ENCODE data around the gene FBXO34.

Gene FBXO34

GRCh38 chr14:55270832-55271571, at the start of gene FBXO34:
Gene FBXO34, plus strand, starts transcription at chr14:55271421. Its CDS starts 78,970 bp downstream, at chr14:55350391.
- peak; percentile 99 for DNase-seq (ENCODE audit: low read depth in 3 of 3)

GRCh38 chr14:55221968-55222367, 49.3 kb upstream of the FBXO34 start:
- no peak for DNase-seq (ENCODE audit: low read depth in 3 of 3)

GRCh38 chr14:55223364-55223763, 47.9 kb upstream of the FBXO34 start:
- DNase-seq (ENCODE audit: low read depth in 3 of 3) = no peak

- DNase-seq (ENCODE audit: low read depth in 3 of 3) = no peak
These were observed 43.0 kb upstream of the FBXO34 start for GRCh38 chr14:55228261-55228660.

GRCh38 chr14:55233591-55233990, 37.6 kb upstream of the FBXO34 start:
- no peak for DNase-seq (ENCODE audit: low read depth in 3 of 3)

GRCh38 chr14:55238019-55238680, 33.1 kb upstream of the FBXO34 start:
- DNase-seq (ENCODE audit: low read depth in 3 of 3) = no peak

- no peak for DNase-seq (ENCODE audit: low read depth in 3 of 3)
These were observed 31.9 kb upstream of the FBXO34 start for GRCh38 chr14:55239320-55239719.

- DNase-seq (ENCODE audit: low read depth in 3 of 3) = no peak
These were observed 30.6 kb upstream of the FBXO34 start for GRCh38 chr14:55240526-55241178.

- DNase-seq (ENCODE audit: low read depth in 3 of 3) = no peak
These were observed 29.5 kb upstream of the FBXO34 start for GRCh38 chr14:55241673-55242072.

GRCh38 chr14:55243386-55243785, 27.8 kb upstream of the FBXO34 start:
- no peak for DNase-seq (ENCODE audit: low read depth in 3 of 3)

- no peak for DNase-seq (ENCODE audit: low read depth in 3 of 3)
These were observed 27.4 kb upstream of the FBXO34 start for GRCh38 chr14:55243813-55244212.

- peak in 1 of 3 experiments; percentile 2 for DNase-seq (ENCODE audit: low read depth in 3 of 3)
These were observed 25.5 kb upstream of the FBXO34 start for GRCh38 chr14:55245657-55246268.

- DNase-seq (ENCODE audit: low read depth in 3 of 3) = no peak
These were observed 22.8 kb upstream of the FBXO34 start for GRCh38 chr14:55248411-55248810.

- no peak for DNase-seq (ENCODE audit: low read depth in 3 of 3)
These were observed 21.8 kb upstream of the FBXO34 start for GRCh38 chr14:55249423-55249822.

GRCh38 chr14:55253276-55253675, 17.9 kb upstream of the FBXO34 start:
- no peak for DNase-seq (ENCODE audit: low read depth in 3 of 3)

- DNase-seq (ENCODE audit: low read depth in 3 of 3) = no peak
These were observed 16.6 kb upstream of the FBXO34 start for GRCh38 chr14:55254581-55254980.

GRCh38 chr14:55255979-55256378, 15.2 kb upstream of the FBXO34 start:
- DNase-seq (ENCODE audit: low read depth in 3 of 3) = no peak

- no peak for DNase-seq (ENCODE audit: low read depth in 3 of 3)
These were observed 14.6 kb upstream of the FBXO34 start for GRCh38 chr14:55256586-55256985.

- DNase-seq (ENCODE audit: low read depth in 3 of 3) = no peak
These were observed 6.0 kb upstream of the FBXO34 start for GRCh38 chr14:55265197-55265596.

- no peak for DNase-seq (ENCODE audit: low read depth in 3 of 3)
These were observed 3.4 kb upstream of the FBXO34 start for GRCh38 chr14:55267820-55268219.

GRCh38 chr14:55271572-55272298, 514 bp downstream of the FBXO34 start:
- DNase-seq (ENCODE audit: low read depth in 3 of 3) = peak; percentile 15 to 45 (median 22)

GRCh38 chr14:55272387-55272786, 1.2 kb downstream of the FBXO34 start:
- no peak for DNase-seq (ENCODE audit: low read depth in 3 of 3)

Data from stimulated activated CD4-positive, alpha-beta T cell treated with anti-CD3 and anti-CD28 coated beads, TNF-alpha, amount 100 ng/mL, for 24 hours (primary cell).